Spleen (tissue), 11 donors: ENCODE results near the gene LTN1. TPM values are rescaled to one million over a fixed set of nuclear protein-coding genes. Genes with fewer than 3 reads are reported as not detected.

Experiments
- DNase-seq: peaks from one replicate; pipeline ENCODE4 v3.0.0-alpha.2; 2020
- H3K27ac ChIP-seq, 8 donors: fragments of 200-600 bp; sonication (generic) in 7 of 8; 1 replicate in 4 of 8; 2 replicates in 4 of 8; pipeline versions ENCODE4 v1.5.0 to v1.8.0; 2016 to 2021; ENCODE audit warnings: inconsistent platforms in 4 of 8, mild to moderate bottlenecking in 4 of 8, moderate library complexity in 1 of 8
- H3K27me3 ChIP-seq, 7 donors: fragments of 200-600 bp; sonication (generic) in 6 of 7; replicated peaks in 1 of 7; 1 replicate in 4 of 7; 2 replicates in 3 of 7; pipeline versions ENCODE4 v1.5.0 to v1.8.0; 2016 to 2021; ENCODE audit warnings: inconsistent platforms in 3 of 7, mild to moderate bottlenecking in 1 of 7
- H3K36me3 ChIP-seq, 6 donors: fragments of 200-600 bp; sonication (generic) in 5 of 6; 1 replicate in 4 of 6; 2 replicates in 2 of 6; pipeline versions ENCODE4 v1.5.0 to v1.8.0; 2016 to 2021; ENCODE audit warnings: inconsistent platforms in 2 of 6
- H3K4me1 ChIP-seq, 6 donors: fragments of 200-600 bp; sonication (generic) in 5 of 6; 1 replicate in 3 of 6; 2 replicates in 3 of 6; pipeline versions ENCODE4 v1.5.0 to v1.8.0; 2016 to 2021; ENCODE audit warnings: inconsistent platforms in 3 of 6
- H3K4me3 ChIP-seq, 8 donors: fragments of 200-600 bp; sonication (generic) in 7 of 8; 1 replicate in 4 of 8; 2 replicates in 4 of 8; pipeline versions ENCODE4 v1.5.0 to v1.8.0; 2016 to 2021; ENCODE audit warnings: inconsistent platforms in 4 of 8, mild to moderate bottlenecking in 4 of 8, moderate library complexity in 2 of 8
- H3K9me3 ChIP-seq, 8 donors: fragments of 200-600 bp; sonication (generic) in 7 of 8; 1 replicate in 4 of 8; 2 replicates in 4 of 8; pipeline versions ENCODE4 v1.5.0 to v1.8.0; 2016 to 2021; ENCODE audit warnings: inconsistent platforms in 4 of 8
- CTCF ChIP-seq, 11 experiments: fragments of 200-600 bp in 7 of 11; fragments of 450-650 bp in 4 of 11; sonication (generic) in 4 of 11; IDR thresholded peaks in 8 of 11; conservative IDR thresholded peaks in 3 of 11; 1 replicate in 7 of 11; 2 replicates in 4 of 11; pipeline versions ENCODE4 v1.4.0 to v1.8.0; 2016 to 2021; ENCODE audit warnings: antibody characterized with exemption in 11 of 11, inconsistent platforms in 4 of 11, mild to moderate bottlenecking in 1 of 11
- POLR2A ChIP-seq, 3 donors: fragments of 450-650 bp; IDR thresholded peaks; one replicate each; pipeline ENCODE4 v1.5.1; 2017; ENCODE audit warnings: antibody characterized with exemption in 3 of 3, mild to moderate bottlenecking in 1 of 3
- POLR2AphosphoS5 ChIP-seq, 3 donors: sonication (generic); formaldehyde crosslinking; IDR thresholded peaks; one replicate each; pipeline ENCODE4 v1.5.1; 2017; ENCODE audit warnings: antibody characterized with exemption in 3 of 3
- WGBS, 5 donors: extraction: QIAGEN DNeasy Blood & Tissue Kit in 3 of 5; methylation state at CpG; one replicate each; pipeline versions ENCODE4 v1.1.5 to v1.1.7; 2013 to 2018; 5-methylcytosine and 5-hydroxymethylcytosine counted together
- intact Hi-C: fragments of 100-400 bp; cut with DNase I; formaldehyde crosslinking; loops from one replicate; pipeline ENCODE4 v1.15.0; 2023; ENCODE audit warnings: low total_unique reads
- polyA plus RNA-seq, 3 donors: library from polyadenylated mRNA; stranded (reverse); fragments of 200-250 nt; gene quantifications; one replicate each; pipeline ENCODE4 v1.2.1, GENCODE V29; 2013
- total RNA-seq, 7 donors: library from RNA; depleted of rRNA in 3 of 7; stranded (reverse); fragments of >200 nt in 3 of 7; fragmentation: NEBNext Ultra II Directional in 4 of 7; extraction: Animal tissue kit (Norgen Biotek cat#: 25700) in 4 of 7; gene quantifications; one replicate each; pipeline versions ENCODE4 v1.1.0 to v1.2.1, GENCODE V29; 2016 to 2021
- donor health status: healthy with polysubstance abuse.
- donor health status: DM: no; HTN: no; CAD: no; lungs with moderate emphysema.
- donor health status: DM: no; HTN: no; CAD: no.
- donor health status: Bipolar disorder and iron deficiency.
- donor health status: healthy.
- donor health status: DM: no; HTN: no; CAD: no.
- donor health status: DM: yes; HTN: yes; CAD: no.

Gene LTN1
- total and polyA plus RNA-seq, 10 donors = 4.6 to 37.3 (median 28.7) TPM

- intact Hi-C loops = loop anchor here (10.0 kb wide), 1 partner anchor 48 kb away; no protein-coding TSS in a partner anchor
- no peak overlapping the region for H3K4me3 ChIP-seq
Observed at GRCh38 chr21:28986677-28987076, 6.0 kb downstream of the LTN1 start.

GRCh38 chr21:28982637-28983036 is 10.0 kb downstream of the LTN1 start:
- no peaks in the 10 kb centered on the region for H3K27me3 ChIP-seq
- H3K36me3 ChIP-seq = peaks cover 0 to 93% (median 82%) of the 10 kb centered on the region in 6 donors
- peaks cover 0 to 4% (median 0%) of the 10 kb centered on the region in 6 donors for H3K4me1 ChIP-seq
- DNase-seq = no peak
- intact Hi-C loops = loop anchor here (10.0 kb wide), 1 partner anchor 52 kb away; no protein-coding TSS in a partner anchor
- H3K27ac ChIP-seq = no peak overlapping the region
- no peaks in the 10 kb centered on the region for H3K9me3 ChIP-seq
- WGBS, 5 donors = 59 to 71% (median 70%) methylated on average over 1 of the region's 1 CpG
- H3K4me3 ChIP-seq = no peak overlapping the region
- TF ChIP-seq POLR2AphosphoS5 (IDR thresholded peaks at IDR 0.05) (no peak), POLR2A (IDR thresholded peaks at IDR 0.05) (no peak), CTCF (IDR thresholded peaks at IDR 0.05 in 8 of 11, conservative IDR thresholded peaks at IDR 0.05 in 3 of 11) (no peak)

More at GRCh38 chr21:28986677-28987076, 6.0 kb downstream of the LTN1 start:
- no peaks in the 10 kb centered on the region for H3K9me3 ChIP-seq
- TF ChIP-seq POLR2AphosphoS5 (IDR thresholded peaks at IDR 0.05) = no peak
- no peak for TF ChIP-seq CTCF (IDR thresholded peaks at IDR 0.05 in 8 of 11, conservative IDR thresholded peaks at IDR 0.05 in 3 of 11)
- H3K27ac ChIP-seq = no peak overlapping the region
- H3K4me1 ChIP-seq = peaks cover 12 to 35% (median 19%) of the 10 kb centered on the region in 6 donors
- WGBS, 5 donors = 92 to 99% (median 97%) methylated on average over 4 of the region's 4 CpGs
- peaks cover 0 to 67% (median 47%) of the 10 kb centered on the region in 6 donors for H3K36me3 ChIP-seq
- DNase-seq = no peak
- no peaks in the 10 kb centered on the region for H3K27me3 ChIP-seq

- H3K36me3 ChIP-seq = peaks cover 0 to 100% (median 75%) of the 10 kb centered on the region in 6 donors
- TF ChIP-seq POLR2AphosphoS5 (IDR thresholded peaks at IDR 0.05) (no peak), POLR2A (IDR thresholded peaks at IDR 0.05) (no peak), CTCF (IDR thresholded peaks at IDR 0.05 in 8 of 11, conservative IDR thresholded peaks at IDR 0.05 in 3 of 11) (no peak)
- no peaks in the 10 kb centered on the region for H3K27me3 ChIP-seq
- H3K4me1 ChIP-seq = peaks cover 0 to 4% (median 0%) of the 10 kb centered on the region in 6 donors
- intact Hi-C loops = no loop called here
- no peaks in the 10 kb centered on the region for H3K9me3 ChIP-seq
- no peak overlapping the region for H3K27ac ChIP-seq
- DNase-seq = no peak
- 79 to 96% (median 95%) methylated on average over 1 of the region's 1 CpG for WGBS, 5 donors
- H3K4me3 ChIP-seq = no peak overlapping the region
Observed at GRCh38 chr21:28979092-28979491, 13.6 kb downstream of the LTN1 start.

- WGBS, 5 donors = 75 to 83% (median 79%) methylated on average over 3 of the region's 3 CpGs
- no peaks in the 10 kb centered on the region for H3K9me3 ChIP-seq
- no peaks in the 10 kb centered on the region for H3K4me1 ChIP-seq
- no peak overlapping the region for H3K4me3 ChIP-seq
- intact Hi-C loops = no loop called here
- peaks cover 0 to 98% (median 58%) of the 10 kb centered on the region in 6 donors for H3K36me3 ChIP-seq
- TF ChIP-seq POLR2A (IDR thresholded peaks at IDR 0.05) (no peak), POLR2AphosphoS5 (IDR thresholded peaks at IDR 0.05) (no peak), CTCF (IDR thresholded peaks at IDR 0.05 in 8 of 11, conservative IDR thresholded peaks at IDR 0.05 in 3 of 11) (no peak)
- no peaks in the 10 kb centered on the region for H3K27me3 ChIP-seq
- DNase-seq = no peak
- no peak overlapping the region for H3K27ac ChIP-seq
Observed at GRCh38 chr21:28975397-28975796, 17.3 kb downstream of the LTN1 start.
